CD4-positive, alpha-beta memory T cell (primary cell): ENCODE results near the gene ARPP21. TPM values are rescaled to one million over a fixed set of nuclear protein-coding genes. Genes with fewer than 3 reads are reported as not detected.

ENCODE experiments used
- CTCF ChIA-PET: fragments of 350-600 bp; sonication (Branson Sonifier 250); formaldehyde crosslinking; loops from one replicate; lab custom pipeline; 2021; ENCODE audit warnings: inconsistent platforms; ENCODE audit not compliant: partially characterized antibody; lab: Charles Lee
- POLR2A ChIA-PET: fragments of 350-600 bp; sonication (Branson Sonifier 250); formaldehyde crosslinking; loops from one replicate; lab custom pipeline; 2021; ENCODE audit not compliant: partially characterized antibody; lab: Charles Lee
- DNase-seq, 5 donors: peaks; one replicate each; pipeline versions ENCODE4 v3.0.0 to v3.0.0-alpha.2; 2020 to 2022; ENCODE audit warnings: mixed read lengths in 1 of 5
- H3K27ac ChIP-seq: one replicate; pipeline ENCODE4 v1.7.0; 2013; ENCODE audit warnings: low read depth, low read length
- H3K27me3 ChIP-seq: 2 replicates; pipeline ENCODE4 v1.7.0; 2013; ENCODE audit warnings: mild to moderate bottlenecking, low read length, moderate library complexity; ENCODE audit not compliant: insufficient read depth
- H3K36me3 ChIP-seq: 2 replicates; pipeline ENCODE4 v1.7.0; 2013; ENCODE audit warnings: mild to moderate bottlenecking, low read length, moderate library complexity; ENCODE audit not compliant: insufficient read depth
- H3K4me1 ChIP-seq: 2 replicates; pipeline ENCODE4 v1.7.0; 2013; ENCODE audit warnings: mild to moderate bottlenecking, low read length, moderate library complexity; ENCODE audit not compliant: insufficient read depth
- H3K4me3 ChIP-seq, 2 donors: one replicate each; pipeline ENCODE4 v1.7.0; 2013; ENCODE audit warnings: low read length in 2 of 2, mild to moderate bottlenecking in 1 of 2
- H3K9me3 ChIP-seq, 2 donors: one replicate each; pipeline ENCODE4 v1.7.0; 2013; ENCODE audit warnings: low read length in 2 of 2, control low read depth in 1 of 2; ENCODE audit not compliant: control insufficient read depth in 1 of 2
- H3K27ac Mint-ChIP-seq, 7 donors: one replicate each; pipeline ENCODE4 v1.8.0; 2020 to 2021; ENCODE audit warnings: mixed read lengths in 7 of 7, mild to moderate bottlenecking in 6 of 7, inconsistent platforms in 3 of 7, moderate library complexity in 3 of 7
- H3K27me3 Mint-ChIP-seq, 2 donors: one replicate each; pipeline ENCODE4 v1.8.0; 2020 to 2021; ENCODE audit warnings: mixed read lengths in 2 of 2
- H3K36me3 Mint-ChIP-seq, 2 donors: one replicate each; pipeline ENCODE4 v1.8.0; 2020 to 2021; ENCODE audit warnings: mixed read lengths in 2 of 2, inconsistent platforms in 1 of 2, mild to moderate bottlenecking in 1 of 2
- H3K4me1 Mint-ChIP-seq, 4 donors: one replicate each; pipeline ENCODE4 v1.8.0; 2020 to 2021; ENCODE audit warnings: mixed read lengths in 4 of 4, mild to moderate bottlenecking in 1 of 4
- H3K4me3 Mint-ChIP-seq, 8 donors: one replicate each; pipeline ENCODE4 v1.8.0; 2020 to 2021; ENCODE audit warnings: mixed read lengths in 8 of 8, mild to moderate bottlenecking in 7 of 8, moderate library complexity in 6 of 8, inconsistent platforms in 3 of 8
- H3K9me3 Mint-ChIP-seq, 8 donors: one replicate each; pipeline ENCODE4 v1.8.0; 2020 to 2021; ENCODE audit warnings: mixed read lengths in 8 of 8, mild to moderate bottlenecking in 5 of 8, inconsistent platforms in 3 of 8, moderate library complexity in 1 of 8
- intact Hi-C: fragments of 100-400 bp; cut with micrococcal nuclease; formaldehyde crosslinking; loops from one replicate; pipeline ENCODE4 v1.15.1; 2023
- polyA plus RNA-seq, 2 donors: library from polyadenylated mRNA; unstranded; fragments of 300-500 nt; fragmentation: Illumina TruSeq; gene quantifications; one replicate each; pipeline ENCODE4 v1.2.3, GENCODE V29; 2021
- total RNA-seq, 2 experiments: library from RNA; stranded (reverse); gene quantifications; one replicate each; pipeline ENCODE4 v1.2.3, GENCODE V29; 2021

The ARPP21 gene
- total and polyA plus RNA-seq, 4 experiments from 2014 or later, result not detected

- H3K9me3 Mint-ChIP-seq, result peaks cover 0 to 16% (median 4%) of the 10 kb centered on the region in 8 donors
- Histone ChIP-seq H3K27me3 (no peaks in the 10 kb centered on the region), H3K9me3 (no peaks in the 10 kb centered on the region), H3K36me3 (no peaks in the 10 kb centered on the region), H3K27ac (no peak overlapping the region), H3K4me3 (no peak overlapping the region), H3K4me1 (no peaks in the 10 kb centered on the region)
- no peaks in the 10 kb centered on the region for H3K36me3 Mint-ChIP-seq
- no peak for DNase-seq
- peaks cover 0 to 4% (median 2%) of the 10 kb centered on the region in 4 donors for H3K4me1 Mint-ChIP-seq
- intact Hi-C loops, result no loop called here
- H3K27me3 Mint-ChIP-seq, result peaks cover 10 to 17% of the 10 kb centered on the region in 2 donors
- no peak overlapping the region for H3K4me3 Mint-ChIP-seq
- ChIA-PET POLR2A (no interaction called here), CTCF (interaction anchor here (0.6 to 0.7 kb wide), 2 partner anchors 10 to 47 kb away, joined by 3 read pairs; no protein-coding TSS in a partner anchor)
- H3K27ac Mint-ChIP-seq, result no peak overlapping the region
These were observed 3.2 kb upstream of the ARPP21 start for GRCh38 chr3:35635926-35636683.

GRCh38 chr3:35638251-35638979 lies 910 bp upstream of the ARPP21 start:
- H3K27ac ChIP-seq, result no peak overlapping the region
- H3K4me3 ChIP-seq, result no peak overlapping the region
- Mint-ChIP-seq H3K4me3 (peak overlapping the region in 1 of 8 donors; percentile 20), H3K27me3 (peaks cover 12 to 17% of the 10 kb centered on the region in 2 donors), H3K27ac (no peak overlapping the region), H3K9me3 (peaks cover 0 to 16% (median 4%) of the 10 kb centered on the region in 8 donors), H3K36me3 (no peaks in the 10 kb centered on the region), H3K4me1 (peaks cover 0 to 4% (median 2%) of the 10 kb centered on the region in 4 donors)
- no peak for DNase-seq
- H3K4me1 ChIP-seq, result no peaks in the 10 kb centered on the region
- no peaks in the 10 kb centered on the region for H3K36me3 ChIP-seq
- POLR2A ChIA-PET, result no interaction called here
- CTCF ChIA-PET, result no interaction called here
- no peaks in the 10 kb centered on the region for H3K9me3 ChIP-seq
- H3K27me3 ChIP-seq, result no peaks in the 10 kb centered on the region
- intact Hi-C loops, result no loop called here

GRCh38 chr3:35638980-35639253 lies 408 bp upstream of the ARPP21 start:
- no peaks in the 10 kb centered on the region for H3K4me1 ChIP-seq
- Mint-ChIP-seq H3K27me3 (peaks cover 12 to 17% of the 10 kb centered on the region in 2 donors), H3K9me3 (peaks cover 0 to 16% (median 4%) of the 10 kb centered on the region in 8 donors), H3K27ac (no peak overlapping the region), H3K36me3 (no peaks in the 10 kb centered on the region), H3K4me1 (peaks cover 0 to 4% (median 2%) of the 10 kb centered on the region in 4 donors), H3K4me3 (no peak overlapping the region)
- no peak for DNase-seq
- no peaks in the 10 kb centered on the region for H3K27me3 ChIP-seq
- H3K36me3 ChIP-seq, result no peaks in the 10 kb centered on the region
- H3K27ac ChIP-seq, result no peak overlapping the region
- ChIA-PET CTCF (no interaction called here), POLR2A (no interaction called here)
- intact Hi-C loops, result no loop called here
- no peaks in the 10 kb centered on the region for H3K9me3 ChIP-seq
- no peak overlapping the region for H3K4me3 ChIP-seq

- no peak for DNase-seq
- Histone ChIP-seq H3K4me1 (no peaks in the 10 kb centered on the region), H3K9me3 (no peaks in the 10 kb centered on the region), H3K4me3 (no peak overlapping the region), H3K36me3 (no peaks in the 10 kb centered on the region), H3K27ac (no peak overlapping the region), H3K27me3 (no peaks in the 10 kb centered on the region)
- peaks cover 0 to 16% (median 4%) of the 10 kb centered on the region in 8 donors for H3K9me3 Mint-ChIP-seq
- CTCF ChIA-PET, result no interaction called here
- intact Hi-C loops, result no loop called here
- no peak overlapping the region for H3K27ac Mint-ChIP-seq
- H3K4me1 Mint-ChIP-seq, result peaks cover 0 to 4% (median 2%) of the 10 kb centered on the region in 4 donors
- H3K27me3 Mint-ChIP-seq, result peaks cover 12 to 17% of the 10 kb centered on the region in 2 donors
- POLR2A ChIA-PET, result no interaction called here
- peak overlapping the region in 1 of 8 donors; percentile 18 for H3K4me3 Mint-ChIP-seq
- H3K36me3 Mint-ChIP-seq, result no peaks in the 10 kb centered on the region
These were observed 1.2 kb downstream of the ARPP21 start for GRCh38 chr3:35640190-35641165.

GRCh38 chr3:35641331-35641730 lies 2.0 kb downstream of the ARPP21 start:
- Mint-ChIP-seq H3K9me3 (peaks cover 0 to 16% (median 4%) of the 10 kb centered on the region in 8 donors), H3K36me3 (no peaks in the 10 kb centered on the region), H3K27ac (no peak overlapping the region), H3K27me3 (peaks cover 12 to 17% of the 10 kb centered on the region in 2 donors), H3K4me1 (peaks cover 0 to 4% (median 2%) of the 10 kb centered on the region in 4 donors), H3K4me3 (no peak overlapping the region)
- Histone ChIP-seq H3K27me3 (no peaks in the 10 kb centered on the region), H3K9me3 (no peaks in the 10 kb centered on the region), H3K36me3 (no peaks in the 10 kb centered on the region), H3K4me1 (no peaks in the 10 kb centered on the region), H3K4me3 (no peak overlapping the region), H3K27ac (no peak overlapping the region)
- ChIA-PET POLR2A (no interaction called here), CTCF (no interaction called here)
- intact Hi-C loops, result no loop called here
- DNase-seq, result no peak

- CTCF ChIA-PET, result no interaction called here
- peaks cover 12 to 17% of the 10 kb centered on the region in 2 donors for H3K27me3 Mint-ChIP-seq
- no peak overlapping the region for H3K4me3 ChIP-seq
- H3K9me3 ChIP-seq, result no peaks in the 10 kb centered on the region
- H3K4me1 ChIP-seq, result no peaks in the 10 kb centered on the region
- no peak overlapping the region for H3K4me3 Mint-ChIP-seq
- intact Hi-C loops, result no loop called here
- H3K36me3 Mint-ChIP-seq, result no peaks in the 10 kb centered on the region
- POLR2A ChIA-PET, result no interaction called here
- no peaks in the 10 kb centered on the region for H3K36me3 ChIP-seq
- DNase-seq, result no peak
- no peak overlapping the region for H3K27ac ChIP-seq
- H3K27me3 ChIP-seq, result no peaks in the 10 kb centered on the region
- peaks cover 0 to 4% (median 2%) of the 10 kb centered on the region in 4 donors for H3K4me1 Mint-ChIP-seq
- H3K27ac Mint-ChIP-seq, result no peak overlapping the region
- H3K9me3 Mint-ChIP-seq, result peaks cover 0 to 16% (median 4%) of the 10 kb centered on the region in 8 donors
These were observed 2.7 kb downstream of the ARPP21 start for GRCh38 chr3:35641920-35642527.
